Activated naive CD8-positive, alpha-beta T cell treated with anti-CD3 and anti-CD28 coated beads for 36 hours (primary cell): ENCODE results near the gene PNPLA6. TPM values are rescaled to one million over a fixed set of nuclear protein-coding genes. Genes with fewer than 3 reads are reported as not detected.
A peak's percentile ranks its signal among the peaks of the same experiment; 100 is the strongest.

ENCODE experiments used
- DNase-seq: peaks from one replicate; pipeline ENCODE4 v3.0.0; 2021
- H3K27ac Mint-ChIP-seq: one replicate; pipeline ENCODE4 v1.8.0; 2022; ENCODE audit warnings: mild to moderate bottlenecking, moderate library complexity, mixed read lengths
- H3K27me3 Mint-ChIP-seq: one replicate; pipeline ENCODE4 v1.8.0; 2022; ENCODE audit warnings: mild to moderate bottlenecking, mixed read lengths
- H3K36me3 Mint-ChIP-seq: one replicate; pipeline ENCODE4 v1.8.0; 2021; ENCODE audit warnings: mild to moderate bottlenecking, mixed read lengths
- H3K4me1 Mint-ChIP-seq: one replicate; pipeline ENCODE4 v1.8.0; 2021; ENCODE audit warnings: mixed read lengths
- H3K4me3 Mint-ChIP-seq: one replicate; pipeline ENCODE4 v1.8.0; 2022; ENCODE audit warnings: mild to moderate bottlenecking, moderate library complexity, mixed read lengths
- H3K9me3 Mint-ChIP-seq: one replicate; pipeline ENCODE4 v1.8.0; 2022; ENCODE audit warnings: mixed read lengths
- total RNA-seq, 2 experiments: library from RNA; stranded (reverse); gene quantifications; one replicate each; pipeline ENCODE4 v1.2.3, GENCODE V29; 2021

PNPLA6 gene
- total RNA-seq, 2 experiments from 2014 or later = 67.8 to 68.5 TPM

- H3K36me3 Mint-ChIP-seq = no peaks in the 10 kb centered on the region
- peaks cover 10% of the 10 kb centered on the region for H3K4me1 Mint-ChIP-seq
- H3K4me3 Mint-ChIP-seq = no peak overlapping the region
- H3K27me3 Mint-ChIP-seq = peaks cover 57% of the 10 kb centered on the region
- no peaks in the 10 kb centered on the region for H3K9me3 Mint-ChIP-seq
- no peak overlapping the region for H3K27ac Mint-ChIP-seq
- DNase-seq = peak; percentile 64
These were observed 28.9 kb upstream of the PNPLA6 start for GRCh38 chr19:7506385-7507328.

GRCh38 chr19:7507884-7508283, 27.6 kb upstream of the PNPLA6 start:
- DNase-seq = peak; percentile 25
- Mint-ChIP-seq H3K27me3 (peaks cover 45% of the 10 kb centered on the region), H3K4me1 (peaks cover 10% of the 10 kb centered on the region), H3K4me3 (no peak overlapping the region), H3K9me3 (no peaks in the 10 kb centered on the region), H3K27ac (no peak overlapping the region), H3K36me3 (no peaks in the 10 kb centered on the region)

GRCh38 chr19:7509625-7510024, 25.9 kb upstream of the PNPLA6 start:
- DNase-seq = no peak
- H3K27ac Mint-ChIP-seq = no peak overlapping the region

GRCh38 chr19:7512400-7512851, 23.1 kb upstream of the PNPLA6 start:
- peaks cover 8% of the 10 kb centered on the region for H3K4me1 Mint-ChIP-seq
- H3K27ac Mint-ChIP-seq = no peak overlapping the region
- H3K4me3 Mint-ChIP-seq = no peak overlapping the region
- H3K9me3 Mint-ChIP-seq = no peaks in the 10 kb centered on the region
- DNase-seq = no peak
- peaks cover 1% of the 10 kb centered on the region for H3K36me3 Mint-ChIP-seq
- H3K27me3 Mint-ChIP-seq = peaks cover 9% of the 10 kb centered on the region

More at GRCh38 chr19:7509625-7510024, 25.9 kb upstream of the PNPLA6 start:
- Mint-ChIP-seq H3K36me3 (no peaks in the 10 kb centered on the region), H3K4me3 (no peak overlapping the region), H3K27me3 (peaks cover 31% of the 10 kb centered on the region), H3K4me1 (peaks cover 10% of the 10 kb centered on the region), H3K9me3 (no peaks in the 10 kb centered on the region)

- Mint-ChIP-seq H3K27ac (no peak overlapping the region), H3K9me3 (no peaks in the 10 kb centered on the region), H3K4me3 (peak overlapping the region; percentile 22), H3K27me3 (peaks cover 9% of the 10 kb centered on the region), H3K4me1 (peaks cover 10% of the 10 kb centered on the region), H3K36me3 (peaks cover 2% of the 10 kb centered on the region)
- no peak for DNase-seq
These were observed 21.5 kb upstream of the PNPLA6 start for GRCh38 chr19:7513809-7514642.

GRCh38 chr19:7515110-7515644, 20.3 kb upstream of the PNPLA6 start:
- peak overlapping the region; percentile 85 for H3K4me3 Mint-ChIP-seq
- H3K4me1 Mint-ChIP-seq = peaks cover 10% of the 10 kb centered on the region
- H3K27ac Mint-ChIP-seq = peak overlapping the region; percentile 74
- no peaks in the 10 kb centered on the region for H3K9me3 Mint-ChIP-seq
- H3K36me3 Mint-ChIP-seq = peaks cover 4% of the 10 kb centered on the region
- DNase-seq = no peak
- peaks cover 3% of the 10 kb centered on the region for H3K27me3 Mint-ChIP-seq

- Mint-ChIP-seq H3K4me3 (peak within 1 kb of the TSS; percentile 85), H3K4me1 (peaks cover 10% of the 10 kb centered on the region), H3K27ac (peak within 1 kb of the TSS; percentile 74), H3K27me3 (peaks cover 3% of the 10 kb centered on the region), H3K9me3 (no peaks in the 10 kb centered on the region), H3K36me3 (peaks cover 4% of the 10 kb centered on the region)
- peak; percentile 70 for DNase-seq
These were observed 19.8 kb upstream of the PNPLA6 start, which contains the start of gene ZNF358 for GRCh38 chr19:7515645-7516151. ZNF358 (plus strand) TSS chr19:7516103; CDS start chr19:7519243, 3,140 bp downstream.

GRCh38 chr19:7516333-7516732, 19.2 kb upstream of the PNPLA6 start:
- peaks cover 10% of the 10 kb centered on the region for H3K4me1 Mint-ChIP-seq
- peak overlapping the region; percentile 68 for H3K27ac Mint-ChIP-seq
- peak overlapping the region; percentile 69 for H3K4me3 Mint-ChIP-seq
- DNase-seq = no peak
- H3K36me3 Mint-ChIP-seq = peaks cover 4% of the 10 kb centered on the region
- H3K27me3 Mint-ChIP-seq = peaks cover 3% of the 10 kb centered on the region
- H3K9me3 Mint-ChIP-seq = no peaks in the 10 kb centered on the region

- no peak for DNase-seq
- peak overlapping the region; percentile 68 for H3K27ac Mint-ChIP-seq
- no peaks in the 10 kb centered on the region for H3K9me3 Mint-ChIP-seq
- peaks cover 3% of the 10 kb centered on the region for H3K27me3 Mint-ChIP-seq
- peak overlapping the region; percentile 69 for H3K4me3 Mint-ChIP-seq
- peaks cover 11% of the 10 kb centered on the region for H3K4me1 Mint-ChIP-seq
- peaks cover 4% of the 10 kb centered on the region for H3K36me3 Mint-ChIP-seq
These were observed 18.6 kb upstream of the PNPLA6 start for GRCh38 chr19:7516878-7517277.

GRCh38 chr19:7519361-7520130, 16.0 kb upstream of the PNPLA6 start:
- H3K36me3 Mint-ChIP-seq = peaks cover 4% of the 10 kb centered on the region
- H3K4me1 Mint-ChIP-seq = peaks cover 15% of the 10 kb centered on the region
- no peak for DNase-seq
- no peak overlapping the region for H3K27ac Mint-ChIP-seq
- no peaks in the 10 kb centered on the region for H3K9me3 Mint-ChIP-seq
- no peak overlapping the region for H3K4me3 Mint-ChIP-seq
- H3K27me3 Mint-ChIP-seq = peaks cover 3% of the 10 kb centered on the region

GRCh38 chr19:7520131-7521051, 15.1 kb upstream of the PNPLA6 start:
- Mint-ChIP-seq H3K27ac (no peak overlapping the region), H3K27me3 (peaks cover 3% of the 10 kb centered on the region), H3K4me1 (peaks cover 14% of the 10 kb centered on the region), H3K4me3 (no peak overlapping the region), H3K9me3 (no peaks in the 10 kb centered on the region), H3K36me3 (peaks cover 4% of the 10 kb centered on the region)
- DNase-seq = no peak

- H3K27me3 Mint-ChIP-seq = no peaks in the 10 kb centered on the region
- no peaks in the 10 kb centered on the region for H3K9me3 Mint-ChIP-seq
- no peak for DNase-seq
- H3K36me3 Mint-ChIP-seq = peaks cover 8% of the 10 kb centered on the region
- peak overlapping the region; percentile 69 for H3K4me3 Mint-ChIP-seq
- peak overlapping the region; percentile 22 for H3K27ac Mint-ChIP-seq
- peaks cover 11% of the 10 kb centered on the region for H3K4me1 Mint-ChIP-seq
These were observed 13.9 kb upstream of the PNPLA6 start for GRCh38 chr19:7521551-7522071.
